DND-41 (cell line): ENCODE results near the gene ZNF550.

Experiments
- ATAC-seq: fragments of 200-7000 bp; cut with Tn5 transposase; 3 replicates; pipeline ENCODE4 v1.9.1; 2021; ENCODE audit warnings: low read depth; ENCODE audit not compliant: insufficient read depth
- DNase-seq: peaks from one replicate; pipeline ENCODE4 v3.0.0-alpha.2; 2020
- H2AFZ ChIP-seq: 2 replicates; pipeline ENCODE4 v1.6.0; 2012; ENCODE audit warnings: low read depth, low read length
- H3K27ac ChIP-seq: 2 replicates; pipeline ENCODE4 v1.5.1; 2012; ENCODE audit warnings: low read length, inconsistent platforms
- H3K27me3 ChIP-seq: fragments of 200-600 bp; sonication (generic); 2 replicates; pipeline ENCODE4 v1.6.0; 2012; ENCODE audit warnings: low read length, mild to moderate bottlenecking, inconsistent platforms; ENCODE audit not compliant: insufficient read depth, poor library complexity
- H3K36me3 ChIP-seq: 2 replicates; pipeline ENCODE4 v1.5.1; 2012; ENCODE audit warnings: low read length, inconsistent platforms; ENCODE audit not compliant: insufficient read depth
- H3K4me1 ChIP-seq: 2 replicates; pipeline ENCODE4 v1.5.1; 2012; ENCODE audit warnings: mild to moderate bottlenecking, low read length; ENCODE audit not compliant: insufficient read depth
- H3K4me2 ChIP-seq: 2 replicates; pipeline ENCODE4 v1.6.0; 2012; ENCODE audit warnings: mild to moderate bottlenecking, moderate library complexity, low read length, inconsistent platforms; ENCODE audit not compliant: insufficient read depth
- H3K4me3 ChIP-seq, 2 experiments: fragments of 200-600 bp in 1 of 2; shearing (Covaris generic) in 1 of 2; 2 replicates each; pipeline ENCODE4 v1.5.1; 2012 to 2016; ENCODE audit warnings: inconsistent platforms in 2 of 2, low read length in 2 of 2, mild to moderate bottlenecking in 2 of 2, low read depth in 1 of 2, moderate library complexity in 1 of 2
- H3K79me2 ChIP-seq: 2 replicates; pipeline ENCODE4 v1.6.0; 2012; ENCODE audit warnings: low read length, inconsistent platforms; ENCODE audit not compliant: insufficient read depth
- H3K9ac ChIP-seq: 2 replicates; pipeline ENCODE4 v1.6.0; 2012; ENCODE audit warnings: low read depth, mild to moderate bottlenecking, inconsistent platforms, low read length, moderate library complexity
- H3K9me3 ChIP-seq: 2 replicates; pipeline ENCODE4 v1.5.1; 2012; ENCODE audit warnings: low read length, moderate library complexity, mild to moderate bottlenecking, inconsistent platforms; ENCODE audit not compliant: insufficient read depth, severe bottlenecking
- H4K20me1 ChIP-seq: 2 replicates; pipeline ENCODE4 v1.6.0; 2012; ENCODE audit warnings: low read length; ENCODE audit not compliant: insufficient read depth
- EZH2 ChIP-seq: IDR thresholded peaks from 3 replicates; pipeline ENCODE4 v1.6.1; 2012; ENCODE audit warnings: borderline replicate concordance, low read depth, mild to moderate bottlenecking, moderate library complexity, low read length, inconsistent platforms; ENCODE audit not compliant: severe bottlenecking
- TF ChIP-seq, protein P1 (sequence below): IDR thresholded peaks from 2 replicates; pipeline ENCODE4 v1.5.1; 2012; ENCODE audit warnings: borderline replicate concordance, low read length, moderate library complexity, mild to moderate bottlenecking; ENCODE audit not compliant: poor library complexity, severe bottlenecking; ENCODE audit errors: extremely low read depth

Gene ZNF550

DNA sequence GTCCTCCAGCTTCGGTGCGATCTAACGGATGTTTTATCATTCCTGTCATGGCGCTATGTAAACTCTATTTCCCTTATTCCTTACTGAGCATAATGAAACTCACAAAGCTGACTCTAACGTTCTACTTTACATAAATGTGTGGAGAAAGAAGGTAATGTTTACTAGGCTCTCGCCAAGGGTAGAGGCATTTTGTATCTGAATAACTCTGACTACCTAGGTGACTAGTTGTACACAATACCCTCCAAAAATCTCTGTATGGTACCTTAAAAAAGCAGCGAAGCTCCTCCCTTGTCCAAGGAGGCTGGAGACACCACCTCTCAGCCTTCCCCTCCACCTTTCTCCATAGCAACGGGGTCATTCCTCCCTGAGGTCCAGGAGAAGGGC lies 39.7 kb upstream of the ZNF550 start:
- ATAC-seq: peak; percentile 53
- Histone ChIP-seq H3K27ac (peak overlapping the region; percentile 70), H3K4me3 (peak overlapping the region; percentile 36 to 87), H3K4me1 (peaks cover 25% of the 10 kb centered on the region), H2AFZ (peak overlapping the region; percentile 85), H4K20me1 (no peaks in the 10 kb centered on the region), H3K79me2 (peaks cover 48% of the 10 kb centered on the region), H3K9me3 (peaks cover 20% of the 10 kb centered on the region), H3K27me3 (no peaks in the 10 kb centered on the region), H3K4me2 (peak overlapping the region; percentile 94), H3K36me3 (peaks cover 37% of the 10 kb centered on the region), H3K9ac (peak overlapping the region; percentile 75)
- DNase-seq: no peak
- no peak for TF ChIP-seq EZH2
- TF ChIP-seq, protein P1, sequence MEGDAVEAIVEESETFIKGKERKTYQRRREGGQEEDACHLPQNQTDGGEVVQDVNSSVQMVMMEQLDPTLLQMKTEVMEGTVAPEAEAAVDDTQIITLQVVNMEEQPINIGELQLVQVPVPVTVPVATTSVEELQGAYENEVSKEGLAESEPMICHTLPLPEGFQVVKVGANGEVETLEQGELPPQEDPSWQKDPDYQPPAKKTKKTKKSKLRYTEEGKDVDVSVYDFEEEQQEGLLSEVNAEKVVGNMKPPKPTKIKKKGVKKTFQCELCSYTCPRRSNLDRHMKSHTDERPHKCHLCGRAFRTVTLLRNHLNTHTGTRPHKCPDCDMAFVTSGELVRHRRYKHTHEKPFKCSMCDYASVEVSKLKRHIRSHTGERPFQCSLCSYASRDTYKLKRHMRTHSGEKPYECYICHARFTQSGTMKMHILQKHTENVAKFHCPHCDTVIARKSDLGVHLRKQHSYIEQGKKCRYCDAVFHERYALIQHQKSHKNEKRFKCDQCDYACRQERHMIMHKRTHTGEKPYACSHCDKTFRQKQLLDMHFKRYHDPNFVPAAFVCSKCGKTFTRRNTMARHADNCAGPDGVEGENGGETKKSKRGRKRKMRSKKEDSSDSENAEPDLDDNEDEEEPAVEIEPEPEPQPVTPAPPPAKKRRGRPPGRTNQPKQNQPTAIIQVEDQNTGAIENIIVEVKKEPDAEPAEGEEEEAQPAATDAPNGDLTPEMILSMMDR: no peak

DNA sequence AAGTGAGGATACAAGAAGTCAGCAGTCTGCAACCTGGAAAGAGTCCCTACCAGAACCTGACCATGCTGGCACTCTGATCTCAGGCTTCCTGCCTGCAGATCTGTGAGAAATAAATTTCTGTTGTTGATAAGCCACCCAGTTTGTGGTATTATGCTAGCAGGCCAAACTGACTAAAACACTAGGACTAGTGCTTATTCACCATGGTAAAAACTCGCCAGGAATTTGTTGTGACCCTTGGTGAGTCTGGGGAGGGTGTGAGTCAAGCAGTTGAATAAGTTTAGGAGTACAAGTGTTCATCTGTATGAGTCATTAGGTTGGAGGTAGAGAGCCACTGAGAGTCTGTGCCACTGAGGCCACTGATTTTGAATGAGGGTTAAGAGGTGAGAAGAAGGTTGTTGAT lies 27.9 kb upstream of the ZNF550 start:
- H3K4me1 ChIP-seq: peaks cover 24% of the 10 kb centered on the region
- peaks cover 80% of the 10 kb centered on the region for H3K36me3 ChIP-seq
- H3K27me3 ChIP-seq: no peaks in the 10 kb centered on the region
- H3K27ac ChIP-seq: no peak overlapping the region
- H2AFZ ChIP-seq: no peak overlapping the region
- H3K9ac ChIP-seq: no peak overlapping the region
- no peak for TF ChIP-seq EZH2
- TF ChIP-seq, protein P1: no peak
- peaks cover 37% of the 10 kb centered on the region for H3K79me2 ChIP-seq
- H3K9me3 ChIP-seq: peaks cover 86% of the 10 kb centered on the region
- no peaks in the 10 kb centered on the region for H4K20me1 ChIP-seq
- ATAC-seq (no peak), DNase-seq (no peak)
- no peak overlapping the region for H3K4me2 ChIP-seq
- H3K4me3 ChIP-seq: no peak overlapping the region

DNA sequence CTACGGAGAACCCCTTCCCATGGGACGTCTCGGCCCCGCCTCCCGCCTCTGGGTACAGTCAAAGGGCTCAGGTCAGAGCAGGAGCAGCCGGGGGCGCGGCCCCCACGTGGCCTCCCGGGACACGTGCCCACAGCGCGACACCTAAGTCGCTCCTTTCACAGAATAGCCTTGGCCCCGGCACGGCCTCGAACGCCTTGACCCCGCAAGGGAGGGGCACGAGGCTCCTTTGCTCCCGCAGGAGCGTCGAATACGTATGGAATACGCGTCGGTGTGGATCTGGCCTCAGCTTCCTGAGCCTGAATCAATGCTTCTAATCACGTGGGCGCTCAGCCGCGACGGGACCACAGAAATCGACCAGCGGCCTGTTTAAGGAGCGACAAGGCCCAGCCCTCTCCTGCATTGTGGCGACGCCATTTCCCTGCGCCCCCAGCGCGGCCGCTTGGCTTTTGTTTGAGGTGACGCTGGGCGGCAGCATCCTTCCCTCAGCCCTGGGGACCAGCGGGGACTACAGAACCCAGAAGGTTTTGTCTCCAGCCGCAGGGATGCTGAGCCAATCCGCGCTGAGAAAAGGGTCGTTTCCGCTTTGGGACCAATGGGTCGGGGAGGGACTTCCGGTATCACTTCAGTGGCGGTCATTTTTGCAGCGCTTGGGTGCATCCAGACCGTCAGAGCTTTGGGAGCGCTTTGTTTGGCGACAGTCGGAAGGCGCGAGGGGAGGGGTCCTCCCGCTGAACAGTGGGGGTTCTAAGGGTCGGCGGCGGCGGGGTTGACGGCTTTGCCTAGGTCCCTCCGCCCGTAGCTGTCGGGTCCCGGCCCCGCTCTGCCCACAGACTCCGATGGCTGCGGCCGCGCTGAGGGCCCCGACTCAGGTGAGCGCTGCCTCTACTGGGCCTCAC lies 24.1 kb upstream of the ZNF550 start, which contains the start of gene ZIK1:
Gene ZIK1, plus strand, starts transcription at position 625 of the 896 bp plus-strand sequence. Its CDS starts 212 bp downstream, at position 837.
- ATAC-seq (peak; percentile 91), DNase-seq (peak; percentile 95)
- TF ChIP-seq, protein P1: peak; percentile 47
- no peak for TF ChIP-seq EZH2
- Histone ChIP-seq H3K79me2 (peaks cover 37% of the 10 kb centered on the region), H2AFZ (peak within 1 kb of the TSS; percentile 99), H4K20me1 (no peaks in the 10 kb centered on the region), H3K4me3 (peak within 1 kb of the TSS; percentile 75 to 94), H3K27ac (peak within 1 kb of the TSS; percentile 72), H3K9ac (peak within 1 kb of the TSS; percentile 76), H3K27me3 (no peaks in the 10 kb centered on the region), H3K4me2 (peak within 1 kb of the TSS; percentile 98), H3K9me3 (peaks cover 60% of the 10 kb centered on the region), H3K4me1 (peaks cover 33% of the 10 kb centered on the region), H3K36me3 (peaks cover 46% of the 10 kb centered on the region)
